A673 (cell line): ENCODE measurements around the gene TNFAIP2.

ENCODE experiments used
- CTCF ChIP-seq: fragments of 300-800, 200-600 bp; sonication (generic); conservative IDR thresholded peaks from 2 replicates; pipeline ENCODE4 v1.5.1; 2017; ENCODE audit warnings: low read depth, mild to moderate bottlenecking, antibody characterized with exemption, low read length, moderate library complexity, mixed read lengths
- EZH2 ChIP-seq: fragments of 200-600 bp; sonication (generic); IDR thresholded peaks from 2 replicates; pipeline ENCODE4 v1.6.1; 2017; ENCODE audit warnings: borderline replicate concordance, low read depth, mild to moderate bottlenecking, mixed read lengths, antibody characterized with exemption, low read length; ENCODE audit not compliant: poor library complexity, severe bottlenecking

GRCh38 chr14:103143506-103143905, 20.2 kb downstream of the TNFAIP2 start:
- TF ChIP-seq CTCF (no peak), EZH2 (no peak)
